Lower leg skin (tissue), 3 donors: Measurements from ENCODE around the gene NINJ2.

Experiments
- POLR2A ChIP-seq, 2 donors: fragments of 450-650 bp; IDR thresholded peaks; one replicate each; pipeline ENCODE4 v1.6.1; 2016 to 2017; ENCODE audit warnings: antibody characterized with exemption in 2 of 2, mild to moderate bottlenecking in 1 of 2, moderate library complexity in 1 of 2
- TF ChIP-seq, protein P1 (sequence below), 3 donors: fragments of 450-650 bp; IDR thresholded peaks; one replicate each; pipeline ENCODE4 v1.5.1; 2016; ENCODE audit warnings: antibody characterized with exemption in 3 of 3, mild to moderate bottlenecking in 3 of 3, moderate library complexity in 2 of 3

DNA sequence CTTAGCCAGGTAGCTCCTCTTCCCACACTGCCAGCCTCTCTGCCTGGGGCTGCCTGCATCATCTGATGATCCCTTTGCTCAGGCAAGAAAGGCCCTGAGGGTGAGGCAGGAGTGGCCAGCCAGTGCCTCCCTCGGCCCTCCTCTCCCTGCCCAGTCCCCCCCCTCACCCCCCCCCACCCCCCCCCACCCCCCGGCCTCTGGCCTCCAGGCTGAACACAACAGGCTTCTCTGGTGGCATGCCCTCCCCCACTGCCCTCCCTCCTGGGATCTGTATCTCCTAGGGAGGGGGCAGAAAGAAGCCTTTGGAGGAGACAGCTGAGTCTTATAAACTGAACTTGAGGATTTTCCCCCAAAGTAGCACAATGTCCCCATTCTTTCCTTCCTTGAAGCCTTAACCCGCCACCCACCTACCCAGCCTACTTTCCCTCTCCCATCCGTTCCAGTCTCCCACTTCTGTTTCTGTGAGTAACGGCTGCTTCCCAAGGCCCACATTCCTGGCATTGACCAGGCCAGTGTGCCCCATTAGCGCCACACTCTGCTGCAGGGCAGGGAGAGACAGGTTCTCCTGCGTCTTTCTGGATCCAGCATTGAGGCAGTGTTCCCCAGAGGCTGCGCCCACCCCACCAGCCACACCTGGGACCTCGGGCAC, 121.4 kb downstream of the NINJ2 start:
- TF ChIP-seq, protein P1, sequence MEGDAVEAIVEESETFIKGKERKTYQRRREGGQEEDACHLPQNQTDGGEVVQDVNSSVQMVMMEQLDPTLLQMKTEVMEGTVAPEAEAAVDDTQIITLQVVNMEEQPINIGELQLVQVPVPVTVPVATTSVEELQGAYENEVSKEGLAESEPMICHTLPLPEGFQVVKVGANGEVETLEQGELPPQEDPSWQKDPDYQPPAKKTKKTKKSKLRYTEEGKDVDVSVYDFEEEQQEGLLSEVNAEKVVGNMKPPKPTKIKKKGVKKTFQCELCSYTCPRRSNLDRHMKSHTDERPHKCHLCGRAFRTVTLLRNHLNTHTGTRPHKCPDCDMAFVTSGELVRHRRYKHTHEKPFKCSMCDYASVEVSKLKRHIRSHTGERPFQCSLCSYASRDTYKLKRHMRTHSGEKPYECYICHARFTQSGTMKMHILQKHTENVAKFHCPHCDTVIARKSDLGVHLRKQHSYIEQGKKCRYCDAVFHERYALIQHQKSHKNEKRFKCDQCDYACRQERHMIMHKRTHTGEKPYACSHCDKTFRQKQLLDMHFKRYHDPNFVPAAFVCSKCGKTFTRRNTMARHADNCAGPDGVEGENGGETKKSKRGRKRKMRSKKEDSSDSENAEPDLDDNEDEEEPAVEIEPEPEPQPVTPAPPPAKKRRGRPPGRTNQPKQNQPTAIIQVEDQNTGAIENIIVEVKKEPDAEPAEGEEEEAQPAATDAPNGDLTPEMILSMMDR (IDR thresholded peaks at IDR 0.05), result no peak
- no peak for TF ChIP-seq POLR2A (IDR thresholded peaks at IDR 0.05)
